CD4-positive, alpha-beta T cell treated with Interleukin-4 for 1 hour (primary cell): ENCODE measurements around the gene FGF18.
"Not testable (repeated sequence)": the region's sequence is repeated elsewhere in the genome, so short reads cannot be mapped to it uniquely, and the experiment has no call there.

Source experiments
- DNase-seq, 2 donors: peaks; one replicate each; pipeline ENCODE4 v3.0.0-alpha.2; 2020 to 2022

The FGF18 gene

GRCh38 chr5:171401167-171401947 lies 18.1 kb upstream of the FGF18 start:
- DNase-seq: no peak

- DNase-seq: not testable (repeated sequence)
These were observed 16.7 kb upstream of the FGF18 start for GRCh38 chr5:171402751-171403150.

- DNase-seq: no peak
These were observed 13.8 kb upstream of the FGF18 start for GRCh38 chr5:171405615-171406014.

- no peak for DNase-seq
These were observed 12.2 kb upstream of the FGF18 start for GRCh38 chr5:171407234-171407633.

GRCh38 chr5:171409164-171410136 lies 10.0 kb upstream of the FGF18 start:
- no peak for DNase-seq

- DNase-seq: no peak
These were observed 9.3 kb upstream of the FGF18 start for GRCh38 chr5:171410181-171410580.

- DNase-seq: no peak
These were observed 7.3 kb upstream of the FGF18 start for GRCh38 chr5:171412186-171412585.

GRCh38 chr5:171413153-171413910 lies 6.1 kb upstream of the FGF18 start:
- DNase-seq: no peak

- DNase-seq: not testable (repeated sequence)
These were observed 5.5 kb upstream of the FGF18 start for GRCh38 chr5:171413993-171414392.

- DNase-seq: no peak
These were observed 4.2 kb upstream of the FGF18 start for GRCh38 chr5:171415115-171415730.

GRCh38 chr5:171416160-171417049 lies 3.0 kb upstream of the FGF18 start:
- no peak for DNase-seq

- DNase-seq: peak; percentile 37 to 46
These were observed 998 bp upstream of the FGF18 start for GRCh38 chr5:171418316-171418981.

GRCh38 chr5:171419688-171420430 lies 412 bp downstream of the FGF18 start:
- DNase-seq: no peak

GRCh38 chr5:171420431-171421241 lies 1.2 kb downstream of the FGF18 start:
- DNase-seq: no peak

GRCh38 chr5:171421331-171422262 lies 2.1 kb downstream of the FGF18 start:
- no peak for DNase-seq

GRCh38 chr5:171422495-171422894 lies 3.0 kb downstream of the FGF18 start:
- no peak for DNase-seq

GRCh38 chr5:171422902-171423663 lies 3.6 kb downstream of the FGF18 start:
- DNase-seq: no peak
